RWPE1 (cell line): ENCODE data around the gene PRDX1.

Experiments used
- CTCF ChIA-PET: fragments of 350-600 bp; sonication (Branson Sonifier 250); formaldehyde crosslinking; extraction: SDS; loops from one replicate; lab custom pipeline; 2021; lab: Yijun Ruan, JAX
- POLR2A ChIA-PET: fragments of 400-600 bp; formaldehyde crosslinking; extraction: SDS; loops from one replicate; lab custom pipeline; 2020; ENCODE audit warnings: antibody characterized with exemption; ENCODE audit not compliant: low non-redundant PET; lab: Yijun Ruan, JAX
- DNase-seq: peaks from one replicate; pipeline ENCODE4 v3.0.0; 2012; ENCODE audit warnings: low spot score
- H3K27ac ChIP-seq: fragments of 450-650 bp; 2 replicates; pipeline ENCODE4 v1.5.1; 2017
- CTCF ChIP-seq: fragments of 450-650 bp; conservative IDR thresholded peaks from 2 replicates; pipeline ENCODE4 v1.5.1; 2017; ENCODE audit warnings: low read depth, mild to moderate bottlenecking

The PRDX1 gene

GRCh38 chr1:45521413-45522323, at the start of gene PRDX1:
TSS of gene PRDX1 (minus strand) at chr1:45521884. CDS start at chr1:45519043, 2,841 bp downstream.
- POLR2A ChIA-PET = interaction anchor here (0.5 to 1.4 kb wide), 10 partner anchors 8 to 181 kb away, joined by 3 to 17 read pairs (median 4); partner anchors contain the start of genes AKR1A1, MUTYH, TESK2 and TOE1
- DNase-seq = peak; percentile 98
- H3K27ac ChIP-seq = peak within 1 kb of the TSS; percentile 87
- no peak for TF ChIP-seq CTCF
- CTCF ChIA-PET = interaction anchor here (0.5 to 0.6 kb wide), 2 partner anchors 48 to 219 kb away, joined by 3 to 7 read pairs; no protein-coding TSS in a partner anchor

- TF ChIP-seq CTCF = no peak
- DNase-seq = no peak
- ChIA-PET POLR2A (no interaction called here), CTCF (interaction anchor here (0.6 to 1.8 kb wide), 11 partner anchors 10 to 604 kb away, joined by 3 to 7 read pairs (median 3); partner anchors contain the start of genes CCDC163 and MMACHC)
- H3K27ac ChIP-seq = no peak overlapping the region
Observed at GRCh38 chr1:45570631-45571030, 48.9 kb upstream of the PRDX1 start.

GRCh38 chr1:45569962-45570581, 48.4 kb upstream of the PRDX1 start:
- ChIA-PET POLR2A (no interaction called here), CTCF (interaction anchor here (0.6 to 1.8 kb wide), 16 partner anchors 11 to 603 kb away, joined by 3 to 14 read pairs (median 4); partner anchors contain the start of genes CCDC163 and MMACHC)
- peak; percentile 96 for TF ChIP-seq CTCF
- DNase-seq = peak; percentile 70
- peak overlapping the region; percentile 22; the same call in 1 of the 2 replicates for H3K27ac ChIP-seq

GRCh38 chr1:45569571-45569961, 47.9 kb upstream of the PRDX1 start:
- ChIA-PET POLR2A (no interaction called here), CTCF (interaction anchor here (0.8 to 1.8 kb wide), 7 partner anchors 35 to 551 kb away, joined by 4 to 14 read pairs (median 5); partner anchors contain the start of genes CCDC163 and MMACHC)
- DNase-seq = no peak
- peak overlapping the region; percentile 22; the same call in 1 of the 2 replicates for H3K27ac ChIP-seq
- no peak for TF ChIP-seq CTCF

- peak overlapping the region; percentile 48 for H3K27ac ChIP-seq
Observed at GRCh38 chr1:45568421-45568820, 46.7 kb upstream of the PRDX1 start.

More at GRCh38 chr1:45568421-45568820, 46.7 kb upstream of the PRDX1 start:
- CTCF ChIA-PET = interaction anchor here (0.5 to 1.7 kb wide), 3 partner anchors 9 to 56 kb away, joined by 5 to 14 read pairs (median 6); no protein-coding TSS in a partner anchor
- POLR2A ChIA-PET = interaction anchor here (1.0 kb wide), 1 partner anchor 47 kb away, joined by 3 read pairs; the partner anchor contains the start of gene PRDX1
- no peak for TF ChIP-seq CTCF
- DNase-seq = no peak
